Peyer's patch (tissue), 4 donors: ENCODE measurements around the gene MED13L.

Experiments used
- POLR2A ChIP-seq, 2 donors: fragments of 450-650 bp; IDR thresholded peaks; one replicate each; pipeline ENCODE4 v1.5.1; 2017; ENCODE audit warnings: antibody characterized with exemption in 2 of 2, mild to moderate bottlenecking in 2 of 2, moderate library complexity in 2 of 2
- TF ChIP-seq, protein P1 (sequence below), 6 experiments: fragments of 450-650 bp in 4 of 6; fragments of 200-600 bp in 2 of 6; sonication (generic) in 1 of 6; IDR thresholded peaks; one replicate each; pipeline ENCODE4 v1.5.1; 2017 to 2019; ENCODE audit warnings: antibody characterized with exemption in 6 of 6, mild to moderate bottlenecking in 3 of 6, moderate library complexity in 1 of 6

DNA sequence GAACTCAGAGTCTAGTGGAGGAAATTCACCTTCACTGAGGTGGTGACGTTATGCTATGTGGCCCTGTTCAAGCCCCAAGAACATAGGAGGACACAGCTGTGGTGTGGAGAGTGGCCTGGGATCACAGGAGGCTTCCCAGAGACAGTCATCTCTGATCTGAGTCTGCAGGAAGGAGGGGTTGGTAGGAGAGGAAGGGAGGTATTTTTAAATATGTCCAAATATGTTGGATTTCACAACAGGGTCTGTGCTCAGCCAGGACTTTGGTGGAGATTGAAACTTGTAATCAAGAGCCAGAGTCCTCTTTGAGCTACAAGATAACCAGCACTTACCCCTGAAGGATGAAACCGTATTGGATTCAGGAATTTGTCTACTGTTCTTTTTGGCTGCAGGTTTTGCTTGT, 26.4 kb upstream of the MED13L start:
- TF ChIP-seq, protein P1, sequence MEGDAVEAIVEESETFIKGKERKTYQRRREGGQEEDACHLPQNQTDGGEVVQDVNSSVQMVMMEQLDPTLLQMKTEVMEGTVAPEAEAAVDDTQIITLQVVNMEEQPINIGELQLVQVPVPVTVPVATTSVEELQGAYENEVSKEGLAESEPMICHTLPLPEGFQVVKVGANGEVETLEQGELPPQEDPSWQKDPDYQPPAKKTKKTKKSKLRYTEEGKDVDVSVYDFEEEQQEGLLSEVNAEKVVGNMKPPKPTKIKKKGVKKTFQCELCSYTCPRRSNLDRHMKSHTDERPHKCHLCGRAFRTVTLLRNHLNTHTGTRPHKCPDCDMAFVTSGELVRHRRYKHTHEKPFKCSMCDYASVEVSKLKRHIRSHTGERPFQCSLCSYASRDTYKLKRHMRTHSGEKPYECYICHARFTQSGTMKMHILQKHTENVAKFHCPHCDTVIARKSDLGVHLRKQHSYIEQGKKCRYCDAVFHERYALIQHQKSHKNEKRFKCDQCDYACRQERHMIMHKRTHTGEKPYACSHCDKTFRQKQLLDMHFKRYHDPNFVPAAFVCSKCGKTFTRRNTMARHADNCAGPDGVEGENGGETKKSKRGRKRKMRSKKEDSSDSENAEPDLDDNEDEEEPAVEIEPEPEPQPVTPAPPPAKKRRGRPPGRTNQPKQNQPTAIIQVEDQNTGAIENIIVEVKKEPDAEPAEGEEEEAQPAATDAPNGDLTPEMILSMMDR (IDR thresholded peaks at IDR 0.05): no peak
- TF ChIP-seq POLR2A (IDR thresholded peaks at IDR 0.05): no peak
